SK-N-SH treated with all-trans-retinoic acid at 6 μM for 48 hours (cell line): ENCODE measurements around the gene LIMK1.

Experiments
- ATAC-seq: fragments of 200-7000 bp; cut with Tn5 transposase; 3 replicates; pipeline ENCODE4 v1.9.1; 2020; ENCODE audit warnings: mild to moderate bottlenecking, moderate library complexity
- ARNTL ChIP-seq: fragments of 450-650 bp; formaldehyde crosslinking; IDR thresholded peaks from 2 replicates; pipeline ENCODE4 v1.5.0; 2020; ENCODE audit warnings: low read depth, mild to moderate bottlenecking, moderate library complexity, borderline replicate concordance
- BACH2 ChIP-seq: fragments of 250-450 bp; sonication (Bioruptor Pico); IDR thresholded peaks from 2 replicates; pipeline ENCODE4 v1.9.0; 2021; ENCODE audit warnings: mild to moderate bottlenecking, borderline replicate concordance
- CREB5 ChIP-seq: fragments of 250-450 bp; sonication (Bioruptor Pico); IDR thresholded peaks from 2 replicates; pipeline ENCODE4 v1.5.1; 2020; ENCODE audit warnings: low read depth, mild to moderate bottlenecking, moderate library complexity
- CSDC2 ChIP-seq: fragments of 250-450 bp; sonication (Bioruptor Pico); IDR thresholded peaks from 2 replicates; pipeline ENCODE4 v1.5.0; 2020; ENCODE audit warnings: mild to moderate bottlenecking, moderate library complexity
- CSRNP3 ChIP-seq: fragments of 250-450 bp; sonication (Bioruptor Pico); IDR thresholded peaks from 2 replicates; pipeline ENCODE4 v1.5.1; 2021; ENCODE audit warnings: mild to moderate bottlenecking, moderate library complexity
- ESRRG ChIP-seq: fragments of 250-450 bp; sonication (Bioruptor Pico); IDR thresholded peaks from 2 replicates; pipeline ENCODE4 v1.6.1; 2021; ENCODE audit warnings: mild to moderate bottlenecking
- GLIS3 ChIP-seq: fragments of 250-450 bp; sonication (Bioruptor Pico); IDR thresholded peaks from 2 replicates; pipeline ENCODE4 v1.5.0; 2020; ENCODE audit warnings: mild to moderate bottlenecking, moderate library complexity
- ISL1 ChIP-seq: fragments of 250-450 bp; sonication (Bioruptor Pico); IDR thresholded peaks from 2 replicates; pipeline ENCODE4 v2.1.2; 2022; ENCODE audit warnings: mild to moderate bottlenecking, moderate library complexity
- OSR1 ChIP-seq: fragments of 250-450 bp; sonication (Bioruptor Pico); IDR thresholded peaks from 2 replicates; pipeline ENCODE4 v1.8.0; 2022; ENCODE audit warnings: moderate library complexity, mild to moderate bottlenecking, inconsistent platforms
- PATZ1 ChIP-seq: fragments of 250-450 bp; sonication (Bioruptor Pico); IDR thresholded peaks from 2 replicates; pipeline ENCODE4 v1.8.0; 2020; ENCODE audit warnings: mild to moderate bottlenecking, moderate library complexity, borderline replicate concordance
- POU6F1 ChIP-seq: fragments of 250-450 bp; sonication (Bioruptor Pico); IDR thresholded peaks from 2 replicates; pipeline ENCODE4 v1.8.0; 2021; ENCODE audit warnings: low read depth, mild to moderate bottlenecking, moderate library complexity, borderline replicate concordance
- PPARA ChIP-seq: fragments of 250-450 bp; sonication (Bioruptor Pico); IDR thresholded peaks from 2 replicates; pipeline ENCODE4 v1.5.0; 2020; ENCODE audit warnings: mild to moderate bottlenecking, borderline replicate concordance
- RARB ChIP-seq: fragments of 250-450 bp; sonication (Bioruptor Pico); IDR thresholded peaks from 2 replicates; pipeline ENCODE4 v1.8.0; 2021; ENCODE audit warnings: mild to moderate bottlenecking, moderate library complexity
- SNAI2 ChIP-seq: fragments of 250-450 bp; sonication (Bioruptor Pico); IDR thresholded peaks from 2 replicates; pipeline ENCODE4 v1.5.0; 2020; ENCODE audit warnings: mild to moderate bottlenecking, moderate library complexity
- TCF4 ChIP-seq: fragments of 250-450 bp; sonication (Bioruptor Pico); IDR thresholded peaks from 2 replicates; pipeline ENCODE4 v1.8.0; 2021; ENCODE audit warnings: mild to moderate bottlenecking, moderate library complexity, borderline replicate concordance
- TOX ChIP-seq: fragments of 250-450 bp; sonication (Bioruptor Pico); IDR thresholded peaks from 2 replicates; pipeline ENCODE4 v1.8.0; 2021; ENCODE audit warnings: mild to moderate bottlenecking, moderate library complexity, borderline replicate concordance
- TSHZ2 ChIP-seq: fragments of 250-450 bp; sonication (Bioruptor Pico); IDR thresholded peaks from 2 replicates; pipeline ENCODE4 v1.5.0; 2020; ENCODE audit warnings: mild to moderate bottlenecking, moderate library complexity
- ZC3H10 ChIP-seq: fragments of 250-450 bp; sonication (Bioruptor Pico); IDR thresholded peaks from 2 replicates; pipeline ENCODE4 v1.5.1; 2021; ENCODE audit warnings: mild to moderate bottlenecking, moderate library complexity
- ZFP3 ChIP-seq: fragments of 250-450 bp; sonication (Bioruptor Pico); IDR thresholded peaks from 2 replicates; pipeline ENCODE4 v1.5.0; 2020; ENCODE audit warnings: mild to moderate bottlenecking, moderate library complexity
- ZFP30 ChIP-seq: fragments of 450-650 bp; formaldehyde crosslinking; IDR thresholded peaks from 2 replicates; pipeline ENCODE4 v1.5.0; 2022; ENCODE audit warnings: mild to moderate bottlenecking, moderate library complexity
- ZNF70 ChIP-seq: fragments of 450-650 bp; formaldehyde crosslinking; IDR thresholded peaks from 2 replicates; pipeline ENCODE4 v1.5.0; 2020; ENCODE audit warnings: mild to moderate bottlenecking, moderate library complexity
- ZNF8 ChIP-seq: fragments of 450-650 bp; formaldehyde crosslinking; IDR thresholded peaks from 2 replicates; pipeline ENCODE4 v1.5.0; 2020; ENCODE audit warnings: mild to moderate bottlenecking, moderate library complexity

LIMK1 gene

GRCh38 chr7:74095135-74095534 lies 11.5 kb downstream of the LIMK1 start:
- no peak for ATAC-seq
- no peak for TF ChIP-seq CSDC2 (CRISPR knock-in tag)
- no peak for TF ChIP-seq ZNF8
- no peak for TF ChIP-seq ARNTL
- no peak for TF ChIP-seq PATZ1 (CRISPR knock-in tag)
- no peak for TF ChIP-seq OSR1 (CRISPR knock-in tag)
- TF ChIP-seq ZNF70 (CRISPR knock-in tag) = no peak
- TF ChIP-seq RARB (CRISPR knock-in tag) = no peak
- TF ChIP-seq CREB5 (CRISPR knock-in tag) = no peak
- TF ChIP-seq POU6F1 = no peak
- no peak for TF ChIP-seq BACH2 (CRISPR knock-in tag)

GRCh38 chr7:74097937-74098614 lies 14.5 kb downstream of the LIMK1 start:
- ATAC-seq = peak; percentile 64
- TF ChIP-seq SNAI2 (CRISPR knock-in tag) (0 out of 2 replicates have a peak, but pooled peaks have one; percentile 43), PATZ1 (CRISPR knock-in tag) (no peak; the same call in 1 of the 2 replicates), ISL1 (CRISPR knock-in tag) (peak; percentile 60), PPARA (CRISPR knock-in tag) (no peak), ZFP3 (CRISPR knock-in tag) (peak; percentile 69; the same call in 1 of the 2 replicates), ESRRG (no peak), ZNF70 (CRISPR knock-in tag) (peak; percentile 55; the same call in 1 of the 2 replicates)

GRCh38 chr7:74099031-74099430 lies 15.4 kb downstream of the LIMK1 start:
- ATAC-seq = no peak
- TF ChIP-seq ISL1 (CRISPR knock-in tag) (no peak), ZFP30 (CRISPR knock-in tag) (no peak), RARB (CRISPR knock-in tag) (no peak), TOX (no peak), ZNF8 (no peak), POU6F1 (no peak), TCF4 (CRISPR knock-in tag) (no peak), PPARA (CRISPR knock-in tag) (no peak), ZFP3 (CRISPR knock-in tag) (no peak), PATZ1 (CRISPR knock-in tag) (no peak), ZNF70 (CRISPR knock-in tag) (no peak), ZC3H10 (CRISPR knock-in tag) (no peak), SNAI2 (CRISPR knock-in tag) (no peak), CSRNP3 (CRISPR knock-in tag) (no peak), TSHZ2 (CRISPR knock-in tag) (no peak), GLIS3 (CRISPR knock-in tag) (no peak), OSR1 (CRISPR knock-in tag) (no peak)
